AG10803 (cell line): ENCODE measurements around the gene SORBS1.

ENCODE experiments used
- DNase-seq: peaks from one replicate; pipeline ENCODE4 v3.0.0; 2010; ENCODE audit warnings: low read depth
- H3K4me3 ChIP-seq: 2 replicates; pipeline ENCODE4 v1.5.1; 2011; ENCODE audit warnings: mild to moderate bottlenecking, low read length, control low read depth
- CTCF ChIP-seq: conservative IDR thresholded peaks from 2 replicates; pipeline ENCODE4 v1.5.1; 2011; ENCODE audit warnings: mild to moderate bottlenecking, low read length, control low read depth, inconsistent platforms

Gene SORBS1

GRCh38 chr10:95461611-95462010, 99.6 kb downstream of the SORBS1 start:
- no peak overlapping the region for H3K4me3 ChIP-seq
- no peak for TF ChIP-seq CTCF
- DNase-seq = no peak

- H3K4me3 ChIP-seq = no peak overlapping the region
- no peak for TF ChIP-seq CTCF
- DNase-seq = no peak
Measured at GRCh38 chr10:95459446-95460045, 101.6 kb downstream of the SORBS1 start.

- no peak overlapping the region for H3K4me3 ChIP-seq
- TF ChIP-seq CTCF = no peak
- no peak for DNase-seq
Measured at GRCh38 chr10:95458871-95459270, 102.3 kb downstream of the SORBS1 start.

- no peak for TF ChIP-seq CTCF
- H3K4me3 ChIP-seq = no peak overlapping the region
- no peak for DNase-seq
Measured at GRCh38 chr10:95458014-95458413, 103.2 kb downstream of the SORBS1 start.

- no peak for DNase-seq
- no peak overlapping the region for H3K4me3 ChIP-seq
- no peak for TF ChIP-seq CTCF
Measured at GRCh38 chr10:95457319-95457886, 103.8 kb downstream of the SORBS1 start.

- no peak for TF ChIP-seq CTCF
- H3K4me3 ChIP-seq = no peak overlapping the region
- no peak for DNase-seq
Measured at GRCh38 chr10:95456516-95456915, 104.7 kb downstream of the SORBS1 start.

GRCh38 chr10:95454940-95455339, 106.2 kb downstream of the SORBS1 start:
- TF ChIP-seq CTCF = no peak
- H3K4me3 ChIP-seq = no peak overlapping the region
- DNase-seq = no peak
